ENCODE measurements around the gene HS3ST6.
"Not testable (repeated sequence)": the region's sequence is repeated elsewhere in the genome, so short reads cannot be mapped to it uniquely, and the experiment has no call there.

The HS3ST6 gene

DNA sequence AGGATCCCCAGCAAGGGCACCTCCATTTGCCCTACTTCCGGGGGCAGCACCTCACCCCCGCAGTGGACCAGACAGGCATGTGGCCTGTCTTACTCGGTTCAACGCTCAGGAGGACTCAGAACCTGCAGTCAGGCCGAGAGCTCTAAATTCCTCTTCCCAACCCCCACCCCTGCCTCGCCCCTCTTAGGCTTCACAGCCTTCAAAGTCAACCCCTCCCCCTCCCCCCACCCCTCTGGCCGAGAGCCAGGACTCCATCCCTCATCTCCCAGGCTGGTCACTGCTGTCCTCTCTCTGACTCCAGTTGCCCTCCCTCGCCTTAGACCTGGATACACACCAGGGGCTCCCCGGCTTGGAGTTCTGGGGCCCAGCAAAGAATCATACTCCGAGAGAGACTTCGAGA, 8.1 kb upstream of the HS3ST6 start:
- no peak for DNase-seq (ENCODE audit: low spot score)

- no peak for DNase-seq (ENCODE audit: low spot score)
Observed at GRCh38 chr16:1924095-1924494, 5.9 kb upstream of the HS3ST6 start.

DNA sequence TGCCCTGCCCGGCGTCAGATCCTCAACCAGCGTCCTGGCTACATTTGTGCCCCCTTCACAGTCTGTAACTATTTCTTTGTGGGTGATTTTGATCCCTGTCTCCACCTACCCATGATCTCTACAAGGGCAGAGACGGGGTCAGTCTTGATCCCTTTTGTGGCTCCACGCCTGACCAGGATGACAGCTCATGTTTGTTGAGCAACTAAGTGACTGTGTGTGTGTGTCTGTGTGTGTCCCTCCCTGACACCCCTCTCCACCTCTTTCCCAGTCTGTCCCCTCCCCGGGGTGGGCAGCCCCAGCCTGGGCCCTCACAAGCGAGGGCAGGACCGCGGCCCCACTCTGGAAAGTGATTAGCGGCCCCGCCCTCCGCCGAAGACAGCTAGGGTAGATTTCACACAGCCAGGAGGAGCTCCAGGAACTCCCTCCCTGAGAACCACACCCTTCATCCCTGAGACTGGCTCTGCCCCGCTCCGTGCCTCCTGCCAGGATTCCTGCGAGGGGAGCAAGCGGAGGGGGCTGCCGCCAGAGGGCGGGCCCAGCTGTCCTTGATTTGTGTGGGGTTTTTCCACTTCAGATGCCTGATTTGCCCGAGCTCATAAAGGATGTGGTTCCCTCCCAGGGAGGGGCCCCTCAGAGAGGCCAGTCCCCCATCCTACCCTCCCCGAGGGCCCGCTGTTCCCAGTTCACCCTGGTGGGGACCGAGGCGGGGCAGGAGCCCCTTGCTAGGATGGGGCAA, 5.3 kb upstream of the HS3ST6 start:
- DNase-seq (ENCODE audit: low spot score), result no peak

GRCh38 chr16:1922357-1922756, 4.1 kb upstream of the HS3ST6 start:
- DNase-seq (ENCODE audit: low spot score), result no peak

GRCh38 chr16:1920727-1921171, 2.5 kb upstream of the HS3ST6 start:
- DNase-seq (ENCODE audit: low spot score), result no peak

- DNase-seq (ENCODE audit: low spot score), result not testable (repeated sequence)
Observed at GRCh38 chr16:1920122-1920521, 1.9 kb upstream of the HS3ST6 start.

DNA sequence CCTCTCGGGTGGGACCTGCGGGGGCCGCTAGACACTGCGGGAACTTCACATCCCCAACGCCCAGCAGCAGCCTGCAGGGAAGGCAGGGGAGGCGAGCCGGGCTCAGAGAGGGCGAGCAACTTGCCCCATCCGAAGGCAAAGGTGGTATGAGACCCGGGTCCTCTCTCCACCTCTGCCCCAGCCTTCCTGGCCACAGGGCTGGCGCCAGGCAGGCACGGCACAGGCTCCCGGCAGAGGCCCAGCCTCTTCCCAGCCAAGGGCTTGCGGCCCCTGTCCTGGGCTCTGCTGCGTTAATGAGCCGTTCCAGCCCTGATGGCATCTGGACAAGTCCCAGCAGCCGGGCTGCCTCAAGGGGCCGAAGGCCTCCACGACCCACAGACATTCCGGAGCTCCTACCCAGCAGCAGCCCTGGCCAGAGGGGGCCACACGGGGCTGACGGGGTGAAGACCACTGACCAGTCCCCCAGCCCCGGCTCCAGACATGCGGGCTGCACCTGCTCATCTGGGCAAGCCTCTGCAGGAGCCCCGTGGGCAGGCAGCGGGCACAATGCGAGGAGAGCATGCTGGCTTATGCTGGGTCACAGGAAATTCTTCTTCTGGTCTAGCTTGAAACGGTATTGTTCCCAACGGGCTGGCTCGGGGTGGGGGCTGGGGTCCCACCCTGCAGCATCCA, 1.2 kb upstream of the HS3ST6 start:
- DNase-seq (ENCODE audit: low spot score), result no peak

- no peak for DNase-seq (ENCODE audit: low spot score)
Observed at GRCh38 chr16:1917665-1918350, 407 bp downstream of the HS3ST6 start.

DNA sequence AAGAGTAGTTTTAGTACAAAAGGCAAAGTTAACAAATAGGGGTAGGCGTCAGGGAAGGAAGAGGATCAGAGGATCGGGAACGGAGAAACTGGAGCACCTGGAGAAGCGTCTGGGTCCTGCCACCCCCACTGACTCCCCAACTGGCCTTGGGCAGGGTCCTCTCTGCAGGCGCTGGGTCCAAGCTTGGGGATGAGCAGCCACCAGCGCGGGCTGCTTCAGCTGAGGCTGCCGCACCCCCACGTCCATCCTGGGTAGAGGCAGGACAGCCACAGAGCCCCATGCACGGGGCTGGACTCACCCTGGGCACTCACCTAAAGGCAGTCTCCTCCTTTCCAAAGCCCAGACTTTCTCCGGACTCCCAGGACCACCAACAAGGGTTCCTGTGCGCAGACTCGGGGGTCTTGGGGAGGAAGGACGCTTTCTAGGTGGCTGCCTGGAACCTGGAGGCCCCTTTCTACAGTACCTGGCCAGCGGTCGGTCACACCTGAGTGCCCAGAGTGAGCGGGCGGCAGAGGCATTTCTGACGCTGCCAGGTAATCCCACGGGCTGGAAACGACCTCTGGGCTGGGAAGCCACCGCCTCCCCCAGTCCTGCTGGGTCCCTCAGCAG, 1.1 kb downstream of the HS3ST6 start:
- no peak for DNase-seq (ENCODE audit: low spot score)

GRCh38 chr16:1916640-1916990, 1.6 kb downstream of the HS3ST6 start:
- no peak for DNase-seq (ENCODE audit: low spot score)

DNA sequence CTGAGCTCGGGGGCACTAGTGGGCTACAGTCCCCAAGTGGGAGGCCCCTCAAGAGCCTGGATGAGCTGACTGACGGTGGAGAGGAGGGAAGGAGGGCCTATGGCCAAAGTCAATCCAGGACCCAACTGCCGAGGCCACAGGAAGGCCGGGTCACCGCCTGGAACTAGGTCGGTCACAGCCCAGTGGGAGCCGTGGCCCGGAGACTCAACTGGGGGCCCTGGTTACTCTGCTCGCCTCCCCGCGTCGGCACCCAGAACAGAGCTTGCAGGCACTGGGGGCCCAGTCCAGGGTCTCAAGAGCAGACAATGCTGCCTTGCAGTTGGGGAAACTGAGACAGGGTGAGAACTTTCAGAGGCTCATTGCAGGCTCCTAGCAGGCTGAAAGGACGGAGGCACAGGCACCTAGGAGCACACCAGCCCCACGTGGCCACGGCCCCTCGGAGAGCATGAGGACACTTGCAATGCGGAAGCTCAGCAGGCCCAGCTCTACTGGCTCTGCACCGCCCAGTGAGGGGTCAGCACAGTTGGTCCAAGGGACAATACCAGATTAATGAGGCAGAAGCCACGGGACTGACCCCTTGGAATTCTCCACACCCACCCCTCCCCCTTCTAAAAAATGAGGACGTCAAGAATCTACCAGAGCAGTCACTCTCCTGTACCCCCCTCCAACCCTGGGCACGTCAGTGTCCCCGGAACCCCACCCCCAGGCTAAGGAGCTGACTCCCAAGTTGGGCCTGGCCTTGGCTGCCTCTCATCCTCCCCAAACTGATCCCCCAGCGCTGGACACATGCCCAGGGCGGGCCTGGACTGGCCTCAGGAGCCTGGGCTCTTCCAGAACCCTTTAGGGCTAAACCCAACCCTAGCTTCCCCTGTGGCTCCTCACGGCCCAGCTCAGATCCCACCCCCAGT, 2.2 kb downstream of the HS3ST6 start:
- DNase-seq (ENCODE audit: low spot score), result no peak

DNA sequence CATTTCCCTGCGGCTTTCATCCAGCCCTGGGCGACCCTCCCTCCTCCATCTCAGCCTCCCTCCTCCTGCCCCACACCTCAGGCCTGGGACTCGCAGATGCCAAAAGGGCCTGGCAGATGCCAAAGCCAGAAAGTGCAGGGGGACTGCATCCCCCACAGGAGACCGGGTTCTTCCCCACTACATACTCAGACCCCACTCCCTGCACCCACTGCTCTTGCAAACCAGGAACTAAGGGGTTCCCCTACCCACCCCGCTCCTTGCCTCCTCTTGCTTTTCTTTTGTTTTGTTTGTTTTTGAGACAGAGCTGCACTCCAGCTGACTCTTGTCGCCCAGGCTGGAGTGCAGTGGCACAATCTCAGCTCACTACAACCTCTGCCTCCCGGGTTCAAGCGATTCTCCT, 3.2 kb downstream of the HS3ST6 start:
- no peak for DNase-seq (ENCODE audit: low spot score)

GRCh38 chr16:1914084-1914608, 4.1 kb downstream of the HS3ST6 start:
- no peak for DNase-seq (ENCODE audit: low spot score)

GRCh38 chr16:1913327-1914083, 4.7 kb downstream of the HS3ST6 start:
- no peak for DNase-seq (ENCODE audit: low spot score)

GRCh38 chr16:1912215-1912543, 6.0 kb downstream of the HS3ST6 start:
- no peak for DNase-seq (ENCODE audit: low spot score)

DNA sequence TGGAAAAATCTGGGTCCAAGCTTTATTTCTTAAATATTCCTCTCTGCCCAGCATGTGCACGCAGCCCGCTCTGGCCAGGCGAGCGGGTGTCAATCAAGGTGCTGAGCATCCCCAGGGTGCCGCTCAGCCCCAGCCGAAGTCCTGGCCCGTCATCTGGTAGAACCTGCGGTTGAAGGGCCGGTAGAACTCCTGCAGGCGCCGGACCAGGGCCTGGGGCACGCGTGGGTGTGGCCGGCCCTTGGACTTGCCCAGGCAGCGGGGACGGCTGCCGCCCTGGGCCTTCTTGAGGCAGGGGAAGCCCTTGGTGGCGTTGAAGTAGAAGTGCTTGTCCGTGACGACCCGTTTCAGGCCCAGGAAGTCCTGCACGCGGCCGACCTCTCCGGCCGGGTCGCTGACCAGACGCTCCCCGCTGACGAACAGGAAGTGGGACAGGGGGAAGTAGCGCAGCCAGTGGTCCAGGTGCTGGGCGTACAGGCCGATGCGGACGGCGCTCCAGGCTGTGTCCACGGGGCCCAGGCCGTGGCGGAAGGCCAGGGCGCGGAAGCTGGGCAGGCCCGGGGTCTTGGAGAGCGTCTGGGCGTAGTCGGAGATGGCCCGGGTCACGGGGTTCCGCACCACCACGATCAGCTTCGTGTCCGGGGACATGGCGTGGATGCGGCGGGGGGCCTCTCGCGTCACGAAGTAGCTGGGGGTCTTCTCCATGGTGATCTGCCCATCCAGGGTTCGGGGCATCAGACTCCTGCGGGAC, 6.6 kb downstream of the HS3ST6 start:
- no peak for DNase-seq (ENCODE audit: low spot score)

DNA sequence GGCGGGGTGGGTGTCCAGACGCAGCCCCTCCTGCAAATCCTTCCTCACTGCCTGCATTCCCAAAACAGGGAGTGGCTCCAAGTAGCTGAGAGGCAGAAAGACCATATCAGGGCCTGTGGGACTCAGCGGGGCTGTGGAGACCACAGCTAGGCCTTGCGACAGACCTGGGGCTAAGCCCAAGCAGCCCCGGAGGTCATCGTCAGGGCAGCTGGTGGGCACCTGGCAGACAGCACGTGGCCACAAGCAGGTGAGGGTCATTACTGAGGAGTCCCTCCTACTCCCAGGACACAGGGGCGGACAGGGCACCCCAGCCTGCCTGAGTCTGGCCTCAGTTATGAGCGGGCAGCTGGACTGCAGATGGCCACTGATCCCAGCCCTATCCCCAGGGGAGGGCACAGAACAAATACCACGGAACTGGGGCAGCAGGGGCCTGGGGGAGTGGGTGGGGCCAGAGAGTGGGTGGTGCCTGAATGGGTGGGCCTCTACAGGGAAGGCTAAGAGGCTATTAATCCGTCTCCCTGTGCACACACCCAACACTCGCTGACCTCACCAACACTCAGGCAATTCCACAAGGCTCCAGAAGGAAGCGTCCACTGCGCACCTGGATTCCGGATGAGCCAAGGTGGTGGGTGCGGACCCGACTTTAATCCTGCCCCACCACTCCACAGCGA, 8.5 kb downstream of the HS3ST6 start:
- DNase-seq (ENCODE audit: low spot score), result no peak

GRCh38 chr16:1908983-1909382, 9.2 kb downstream of the HS3ST6 start:
- no peak for DNase-seq (ENCODE audit: low spot score)

DNA sequence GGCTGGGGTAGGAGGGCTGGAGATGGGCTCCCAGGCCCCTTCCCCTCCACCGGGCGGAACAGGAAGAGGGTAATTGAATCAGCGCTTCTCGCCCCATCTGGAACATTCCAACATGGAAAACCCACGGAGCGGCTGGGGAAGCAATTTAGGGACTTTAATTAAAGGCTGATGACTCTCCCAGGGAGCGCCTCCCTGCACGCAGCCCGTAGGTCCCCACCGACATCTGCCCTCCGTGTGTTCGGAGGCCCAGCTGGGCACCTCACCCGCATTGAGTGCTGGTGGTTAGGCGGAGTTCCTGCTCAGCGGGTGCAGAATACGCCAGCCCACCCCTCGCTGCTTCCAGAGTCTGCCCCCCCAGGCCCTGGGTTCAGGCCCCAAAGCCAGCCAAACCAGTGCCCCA, 10.0 kb downstream of the HS3ST6 start:
- no peak for DNase-seq (ENCODE audit: low spot score)

All from germinal center (tissue), 1 donor.